Smooth muscle cell (in vitro differentiated cells): ENCODE data around the gene NR2F2. TPM values are rescaled to one million over a fixed set of nuclear protein-coding genes. Genes with fewer than 3 reads are reported as not detected.

Experiments used
- DNase-seq: peaks from one replicate; lab custom pipeline; 2025; ENCODE audit not compliant: unreplicated experiment; lab: John Stamatoyannopoulos, UW
- H2AFZ ChIP-seq: fragments of 200-600 bp; sonication (generic); 2 replicates; pipeline ENCODE4 v1.6.0; 2016; ENCODE audit warnings: antibody characterized with exemption, low read depth, mild to moderate bottlenecking
- H3F3A ChIP-seq: fragments of 200-600 bp; sonication (generic); 2 replicates; pipeline ENCODE4 v1.6.0; 2017; ENCODE audit warnings: antibody characterized with exemption, low read depth
- H3K27ac ChIP-seq: fragments of 200-600 bp; sonication (generic); 2 replicates; pipeline ENCODE4 v1.5.1; 2016; ENCODE audit warnings: low read depth, mild to moderate bottlenecking
- H3K27me3 ChIP-seq: fragments of 200-600 bp; sonication (generic); 2 replicates; pipeline ENCODE4 v1.6.1; 2016; ENCODE audit warnings: low read depth, mild to moderate bottlenecking
- H3K36me3 ChIP-seq: fragments of 200-600 bp; sonication (generic); 2 replicates; pipeline ENCODE4 v1.5.1; 2016; ENCODE audit warnings: low read depth
- H3K4me1 ChIP-seq: fragments of 200-600 bp; sonication (generic); 2 replicates; pipeline ENCODE4 v1.5.1; 2016; ENCODE audit warnings: low read depth
- H3K4me2 ChIP-seq: fragments of 200-600 bp; sonication (generic); 2 replicates; pipeline ENCODE4 v1.6.0; 2016; ENCODE audit warnings: mild to moderate bottlenecking
- H3K4me3 ChIP-seq: fragments of 200-600 bp; sonication (generic); 2 replicates; pipeline ENCODE4 v1.5.1; 2016; ENCODE audit warnings: mild to moderate bottlenecking
- H3K79me2 ChIP-seq: fragments of 200-600 bp; sonication (generic); 2 replicates; pipeline ENCODE4 v1.6.0; 2016; ENCODE audit warnings: low read depth, mild to moderate bottlenecking
- H3K9ac ChIP-seq: fragments of 200-600 bp; sonication (generic); 2 replicates; pipeline ENCODE4 v1.6.0; 2016; ENCODE audit warnings: low read depth
- H3K9me3 ChIP-seq: fragments of 200-600 bp; sonication (generic); replicated peaks from 2 replicates; pipeline ENCODE4 v1.5.1; 2016; ENCODE audit warnings: low read depth
- H4K20me1 ChIP-seq: fragments of 200-600 bp; sonication (generic); 2 replicates; pipeline ENCODE4 v1.6.0; 2016; ENCODE audit warnings: low read depth
- CTCF ChIP-seq: fragments of 200-600 bp; sonication (generic); IDR thresholded peaks from 2 replicates; pipeline ENCODE4 v1.5.1; 2017; ENCODE audit warnings: borderline replicate concordance, mild to moderate bottlenecking, antibody characterized with exemption; ENCODE audit not compliant: insufficient read depth, poor library complexity, severe bottlenecking
- WGBS: methylation state at CpG from one replicate; pipeline ENCODE4 v1.1.7; 2016; ENCODE audit warnings: low lambda C conversion rate; 5-methylcytosine and 5-hydroxymethylcytosine counted together
- polyA plus RNA-seq: library from polyadenylated mRNA; unstranded; fragments of >200 nt; fragmentation: Nextera tagmentation; extraction: Ambion mirVana; gene quantifications from 2 replicates; pipeline ENCODE4 v1.2.1, GENCODE V29; 2016
- total RNA-seq: library from RNA; depleted of rRNA; stranded (reverse); fragments of >200 nt; gene quantifications from 2 replicates; pipeline ENCODE4 v1.2.3, GENCODE V29; 2014

NR2F2 gene
- total and polyA plus RNA-seq, 2 experiments from 2014 or later = 4.7 to 9.8 TPM

- no peak overlapping the region for H3K9ac ChIP-seq
- H3K4me2 ChIP-seq = peak overlapping the region; percentile 96
- no peaks in the 10 kb centered on the region for H3K9me3 ChIP-seq
- peaks cover 45% of the 10 kb centered on the region for H3K79me2 ChIP-seq
- no peaks in the 10 kb centered on the region for H3F3A ChIP-seq
- H3K27me3 ChIP-seq = peaks cover 73% of the 10 kb centered on the region
- WGBS = 40% methylated on average over 14 of the region's 14 CpGs
- H3K27ac ChIP-seq = no peak overlapping the region
- TF ChIP-seq CTCF = no peak
- no peaks in the 10 kb centered on the region for H3K36me3 ChIP-seq
- peak overlapping the region; percentile 79 for H3K4me3 ChIP-seq
- no peak overlapping the region for H2AFZ ChIP-seq
- peaks cover 43% of the 10 kb centered on the region for H4K20me1 ChIP-seq
- H3K4me1 ChIP-seq = peaks cover 54% of the 10 kb centered on the region
- DNase-seq = no peak
These were observed 7.0 kb downstream of the NR2F2 start for GRCh38 chr15:96337365-96338023.

- Histone ChIP-seq H3K4me3 (peak overlapping the region; percentile 79), H3K9ac (no peak overlapping the region), H3K36me3 (no peaks in the 10 kb centered on the region), H2AFZ (no peak overlapping the region), H3K79me2 (peaks cover 40% of the 10 kb centered on the region), H4K20me1 (peaks cover 42% of the 10 kb centered on the region), H3K4me1 (peaks cover 62% of the 10 kb centered on the region), H3K27ac (no peak overlapping the region), H3K27me3 (peaks cover 80% of the 10 kb centered on the region), H3K4me2 (peak overlapping the region; percentile 2), H3F3A (no peaks in the 10 kb centered on the region), H3K9me3 (no peaks in the 10 kb centered on the region)
- 44% methylated on average over 5 of the region's 5 CpGs for WGBS
- TF ChIP-seq CTCF = no peak
- no peak for DNase-seq
These were observed 7.7 kb downstream of the NR2F2 start for GRCh38 chr15:96338074-96338765.

- no peak for DNase-seq
- Histone ChIP-seq H3K79me2 (peaks cover 35% of the 10 kb centered on the region), H3K4me1 (peaks cover 69% of the 10 kb centered on the region), H3K4me3 (peak overlapping the region; percentile 79), H3K27ac (no peak overlapping the region), H3F3A (no peaks in the 10 kb centered on the region), H3K9ac (peak overlapping the region; percentile 6), H3K9me3 (no peaks in the 10 kb centered on the region), H3K36me3 (no peaks in the 10 kb centered on the region), H3K27me3 (peaks cover 80% of the 10 kb centered on the region), H3K4me2 (peak overlapping the region; percentile 99), H4K20me1 (peaks cover 34% of the 10 kb centered on the region), H2AFZ (peak overlapping the region; percentile 2)
- TF ChIP-seq CTCF = no peak
- 37% methylated on average over 7 of the region's 7 CpGs for WGBS
These were observed 8.5 kb downstream of the NR2F2 start for GRCh38 chr15:96338766-96339618.
